MM.1S (cell line): ENCODE data around the gene MR1.

Experiments
- CTCF ChIP-seq: fragments of 300-600 bp; sonication (generic); IDR thresholded peaks from 2 replicates; pipeline ENCODE4 v1.5.1; 2016; ENCODE audit warnings: antibody characterized with exemption, low read length, mixed read lengths
- EZH2 ChIP-seq: fragments of 300-600 bp; sonication (generic); optimal IDR thresholded peaks from 2 replicates; pipeline ENCODE3; 2017; ENCODE audit warnings: low read depth, mild to moderate bottlenecking, antibody characterized with exemption, low read length, mixed read lengths
- EZH2phosphoT487 ChIP-seq: fragments of 300-600 bp; sonication (generic); IDR thresholded peaks from 2 replicates; pipeline ENCODE4 v1.6.1; 2018; ENCODE audit warnings: antibody characterized with exemption, low read length

GRCh38 chr1:181014477-181015250 lies 19.1 kb upstream of the MR1 start:
- no peak for TF ChIP-seq CTCF
- no peak for TF ChIP-seq EZH2
- no peak for TF ChIP-seq EZH2phosphoT487
